PC-3 (cell line): Measurements from ENCODE around the gene MRPS30. TPM values are rescaled to one million over a fixed set of nuclear protein-coding genes. Genes with fewer than 3 reads are reported as not detected.

Experiments
- ATAC-seq: fragments of 200-7000 bp; cut with Tn5 transposase; 2 replicates; pipeline ENCODE4 v1.9.1; 2020; ENCODE audit warnings: mild to moderate bottlenecking, moderate library complexity
- BruUV-seq: library from RNA; stranded (reverse); fragments of 400-500 nt; replicated peaks from 2 replicates; lab custom pipeline; 2021; lab: Mats Ljungman, UMichigan
- CTCF ChIA-PET: fragments of 300-600 bp; sonication (Branson Sonifier 250); formaldehyde crosslinking; loops from one replicate; lab custom pipeline; 2022; ENCODE audit warnings: antibody characterized with exemption; lab: Charles Lee
- POLR2A ChIA-PET: fragments of 300-600 bp; sonication (Branson Sonifier 250); formaldehyde crosslinking; loops from one replicate; lab custom pipeline; 2022; ENCODE audit warnings: antibody characterized with exemption; ENCODE audit not compliant: unreplicated experiment; lab: Charles Lee
- DNase-seq: peaks from one replicate; pipeline ENCODE4 v3.0.0-alpha.2; 2015
- H2AFZ ChIP-seq: fragments of 300-600 bp; sonication (generic); 2 replicates; pipeline ENCODE4 v1.6.0; 2016; ENCODE audit warnings: antibody characterized with exemption, low read length
- H3F3A ChIP-seq: fragments of 300-600 bp; sonication (generic); one replicate; pipeline ENCODE4 v1.6.0; 2017; ENCODE audit warnings: antibody characterized with exemption, low read length, control low read depth, mild to moderate bottlenecking; ENCODE audit not compliant: unreplicated experiment
- H3K27ac ChIP-seq: fragments of 300-600 bp; sonication (generic); 2 replicates; pipeline ENCODE4 v1.5.1; 2016; ENCODE audit warnings: mild to moderate bottlenecking, low read length
- H3K27me3 ChIP-seq: fragments of 300-600 bp; sonication (generic); 2 replicates; pipeline ENCODE4 v1.6.1; 2016; ENCODE audit warnings: low read length, mixed read lengths
- H3K36me3 ChIP-seq: fragments of 300-600 bp; sonication (generic); 2 replicates; pipeline ENCODE4 v1.6.1; 2016; ENCODE audit warnings: low read depth, mixed run types, low read length, mixed read lengths
- H3K4me1 ChIP-seq: fragments of 300-600 bp; sonication (generic); 2 replicates; pipeline ENCODE4 v1.5.1; 2016; ENCODE audit warnings: low read length; ENCODE audit not compliant: insufficient read depth
- H3K4me2 ChIP-seq: fragments of 300-600 bp; sonication (generic); 2 replicates; pipeline ENCODE4 v1.6.0; 2016; ENCODE audit warnings: low read length
- H3K4me3 ChIP-seq: fragments of 300-600 bp; sonication (generic); 2 replicates; pipeline ENCODE4 v1.5.1; 2016; ENCODE audit warnings: mild to moderate bottlenecking, low read length, mixed read lengths
- H3K79me2 ChIP-seq: fragments of 300-600 bp; sonication (generic); 2 replicates; pipeline ENCODE4 v1.6.1; 2017; ENCODE audit warnings: low read length, mixed read lengths
- H3K9ac ChIP-seq: fragments of 300-600 bp; sonication (generic); 2 replicates; pipeline ENCODE4 v1.6.0; 2016; ENCODE audit warnings: mild to moderate bottlenecking, low read length
- H3K9me2 ChIP-seq: fragments of 300-600 bp; sonication (generic); replicated peaks from 2 replicates; pipeline ENCODE4 v1.6.1; 2016; ENCODE audit warnings: mixed run types, low read length, mixed read lengths
- H3K9me3 ChIP-seq: fragments of 300-600 bp; sonication (generic); 2 replicates; pipeline ENCODE4 v1.6.1; 2016; ENCODE audit warnings: low read length, mixed read lengths
- H4K20me1 ChIP-seq: fragments of 300-600 bp; sonication (generic); 2 replicates; pipeline ENCODE4 v1.6.1; 2016; ENCODE audit warnings: low read length, mixed read lengths
- CTCF ChIP-seq: fragments of 300-600 bp; sonication (generic); conservative IDR thresholded peaks from 2 replicates; pipeline ENCODE4 v1.5.1; 2017; ENCODE audit warnings: antibody characterized with exemption, low read depth, mild to moderate bottlenecking, low read length
- EZH2 ChIP-seq: fragments of 300-600 bp; sonication (generic); IDR thresholded peaks from one replicate; pipeline ENCODE4 v1.6.1; 2017; ENCODE audit warnings: antibody characterized with exemption, mild to moderate bottlenecking, low read length; ENCODE audit not compliant: unreplicated experiment
- EZH2phosphoT487 ChIP-seq: fragments of 300-600 bp; sonication (generic); IDR thresholded peaks from 2 replicates; pipeline ENCODE4 v1.6.1; 2018; ENCODE audit warnings: mild to moderate bottlenecking, antibody characterized with exemption, low read length, borderline replicate concordance
- intact Hi-C: fragments of 100-400 bp; cut with micrococcal nuclease; formaldehyde crosslinking; loops from 2 replicates; pipeline ENCODE4 v1.9.0; 2023
- total RNA-seq: library from RNA; depleted of rRNA; stranded (reverse); fragments of >200 nt; gene quantifications from 2 replicates; pipeline ENCODE4 v1.2.3, GENCODE V29; 2014

MRPS30 gene
- total RNA-seq, 1 experiment from 2014 or later, result 149 TPM

GRCh38 chr5:44847206-44847852, 38.6 kb downstream of the MRPS30 start:
- Histone ChIP-seq H3K9me3 (no peaks in the 10 kb centered on the region), H2AFZ (no peak overlapping the region), H3K9ac (no peak overlapping the region), H3K4me1 (peaks cover 11% of the 10 kb centered on the region), H4K20me1 (no peaks in the 10 kb centered on the region), H3K27me3 (no peaks in the 10 kb centered on the region), H3F3A (peaks cover 4% of the 10 kb centered on the region), H3K4me3 (no peak overlapping the region), H3K36me3 (no peaks in the 10 kb centered on the region), H3K27ac (no peak overlapping the region), H3K79me2 (no peaks in the 10 kb centered on the region), H3K9me2 (no peaks in the 10 kb centered on the region), H3K4me2 (no peak overlapping the region)
- TF ChIP-seq EZH2phosphoT487 (no peak), EZH2 (no peak), CTCF (no peak)
- ChIA-PET CTCF (no interaction called here), POLR2A (no interaction called here)
- no TSS peak for BruUV-seq
- no peak for ATAC-seq
- intact Hi-C loops, result no loop called here
- no peak for DNase-seq

GRCh38 chr5:44860267-44860666, 51.5 kb downstream of the MRPS30 start:
- BruUV-seq, result no TSS peak
- Histone ChIP-seq H3K4me3 (no peak overlapping the region), H3K9me2 (no peaks in the 10 kb centered on the region), H3K79me2 (no peaks in the 10 kb centered on the region), H3K27ac (no peak overlapping the region), H3K27me3 (no peaks in the 10 kb centered on the region), H4K20me1 (no peaks in the 10 kb centered on the region), H3K9me3 (no peaks in the 10 kb centered on the region), H3K36me3 (no peaks in the 10 kb centered on the region), H2AFZ (no peak overlapping the region), H3K4me1 (no peaks in the 10 kb centered on the region), H3K9ac (no peak overlapping the region), H3K4me2 (no peak overlapping the region), H3F3A (no peaks in the 10 kb centered on the region)
- DNase-seq (no peak), ATAC-seq (no peak)
- TF ChIP-seq EZH2 (no peak), CTCF (no peak), EZH2phosphoT487 (no peak)
- ChIA-PET POLR2A (no interaction called here), CTCF (no interaction called here)
- intact Hi-C loops, result loop anchor here (5.0 to 10.0 kb wide), 3 partner anchors 325 to 915 kb away; no protein-coding TSS in a partner anchor

GRCh38 chr5:44862808-44863207, 54.1 kb downstream of the MRPS30 start:
- Histone ChIP-seq H3F3A (no peaks in the 10 kb centered on the region), H3K9ac (no peak overlapping the region), H3K36me3 (no peaks in the 10 kb centered on the region), H2AFZ (no peak overlapping the region), H3K4me2 (no peak overlapping the region), H3K9me2 (no peaks in the 10 kb centered on the region), H4K20me1 (no peaks in the 10 kb centered on the region), H3K4me3 (no peak overlapping the region), H3K79me2 (no peaks in the 10 kb centered on the region), H3K9me3 (no peaks in the 10 kb centered on the region), H3K27ac (no peak overlapping the region), H3K4me1 (no peaks in the 10 kb centered on the region), H3K27me3 (no peaks in the 10 kb centered on the region)
- ChIA-PET CTCF (interaction anchor here (1.0 kb wide), 1 partner anchor 175 kb away, joined by 5 read pairs; no protein-coding TSS in a partner anchor), POLR2A (no interaction called here)
- TF ChIP-seq CTCF (peak; percentile 90), EZH2phosphoT487 (no peak)
- peak; percentile 79 for ATAC-seq
- intact Hi-C loops, result loop anchor here (1.0 to 10.0 kb wide), 7 partner anchors 82 to 912 kb away; no protein-coding TSS in a partner anchor
- BruUV-seq, result no TSS peak
- peak; percentile 68 for DNase-seq
